Stimulated activated CD8-positive, alpha-beta memory T cell treated with anti-CD3 and anti-CD28 coated beads, Interleukin-7, amount 100 ng/mL, for 48 hours (primary cell): ENCODE measurements around the gene CHD5.

Experiments used
- DNase-seq, 2 donors: peaks; one replicate each; pipeline ENCODE4 v3.0.0-alpha.2; 2020; ENCODE audit warnings: low read depth in 1 of 2; ENCODE audit errors: extremely low read depth in 1 of 2

CHD5 gene

GRCh38 chr1:6101826-6102531 is 78.1 kb downstream of the CHD5 start:
- no peak for DNase-seq

GRCh38 chr1:6100861-6101783 is 79.0 kb downstream of the CHD5 start:
- no peak for DNase-seq

- no peak for DNase-seq
Measured at GRCh38 chr1:6099787-6100765, 80.0 kb downstream of the CHD5 start.

GRCh38 chr1:6099297-6099696 is 80.8 kb downstream of the CHD5 start:
- DNase-seq, result no peak

- no peak for DNase-seq
Measured at GRCh38 chr1:6098303-6099215, 81.6 kb downstream of the CHD5 start.

- no peak for DNase-seq
Measured at GRCh38 chr1:6097824-6098223, 82.3 kb downstream of the CHD5 start.

- no peak for DNase-seq
Measured at GRCh38 chr1:6097117-6097595, 83.0 kb downstream of the CHD5 start.

GRCh38 chr1:6096243-6097116 is 83.6 kb downstream of the CHD5 start:
- no peak for DNase-seq

GRCh38 chr1:6095511-6096242 is 84.4 kb downstream of the CHD5 start:
- DNase-seq, result no peak

GRCh38 chr1:6094801-6095505 is 85.2 kb downstream of the CHD5 start:
- no peak for DNase-seq

GRCh38 chr1:6094246-6094645 is 85.9 kb downstream of the CHD5 start:
- DNase-seq, result no peak

GRCh38 chr1:6093611-6094010 is 86.5 kb downstream of the CHD5 start:
- DNase-seq, result no peak

- DNase-seq, result no peak
Measured at GRCh38 chr1:6093071-6093470, 87.0 kb downstream of the CHD5 start.

GRCh38 chr1:6092211-6092610 is 87.9 kb downstream of the CHD5 start:
- DNase-seq, result no peak

- DNase-seq, result no peak
Measured at GRCh38 chr1:6091823-6092109, 88.4 kb downstream of the CHD5 start.

- no peak for DNase-seq
Measured at GRCh38 chr1:6090996-6091822, 88.9 kb downstream of the CHD5 start.

- DNase-seq, result no peak
Measured at GRCh38 chr1:6090288-6090687, 89.8 kb downstream of the CHD5 start.
